Esophagus squamous epithelium (tissue), 5 donors: ENCODE data around the gene MCAM. TPM values are rescaled to one million over a fixed set of nuclear protein-coding genes. Genes with fewer than 3 reads are reported as not detected.

Source experiments
- DNase-seq: peaks from one replicate; lab custom pipeline; 2025; lab: John Stamatoyannopoulos, UW
- H3K27ac ChIP-seq, 4 donors: fragments of 200-600 bp; sonication (generic); one replicate each; pipeline ENCODE4 v1.5.1; 2016 to 2019; ENCODE audit warnings: mild to moderate bottlenecking in 1 of 4
- H3K27me3 ChIP-seq, 4 donors: fragments of 200-600 bp; sonication (generic); 1 replicate in 3 of 4; 2 replicates in 1 of 4; pipeline versions ENCODE4 v1.5.1 to v1.6.0; 2017 to 2021; ENCODE audit warnings: antibody characterized with exemption in 1 of 4
- H3K36me3 ChIP-seq, 3 donors: fragments of 200-600 bp; sonication (generic); one replicate each; pipeline ENCODE4 v1.5.1; 2016 to 2019
- H3K4me1 ChIP-seq, 3 donors: fragments of 200-600 bp; sonication (generic); one replicate each; pipeline ENCODE4 v1.5.1; 2017 to 2019
- H3K4me3 ChIP-seq, 4 donors: fragments of 200-600 bp; sonication (generic); 1 replicate in 3 of 4; 2 replicates in 1 of 4; pipeline ENCODE4 v1.5.1; 2016 to 2019; ENCODE audit warnings: mild to moderate bottlenecking in 2 of 4, moderate library complexity in 1 of 4
- H3K9me3 ChIP-seq, 3 donors: fragments of 200-600 bp; sonication (generic); one replicate each; pipeline ENCODE4 v1.5.1; 2016 to 2019
- CTCF ChIP-seq, 6 experiments: fragments of 450-650 bp in 4 of 6; fragments of 200-600 bp in 2 of 6; sonication (generic) in 2 of 6; IDR thresholded peaks; one replicate each; pipeline ENCODE4 v1.5.1; 2016 to 2019; ENCODE audit warnings: antibody characterized with exemption in 6 of 6, mild to moderate bottlenecking in 4 of 6, moderate library complexity in 4 of 6
- POLR2A ChIP-seq, 4 donors: fragments of 450-650 bp; IDR thresholded peaks; one replicate each; pipeline ENCODE4 v1.6.1; 2017; ENCODE audit warnings: antibody characterized with exemption in 4 of 4, mild to moderate bottlenecking in 4 of 4, moderate library complexity in 3 of 4
- WGBS, 2 donors: methylation state at CpG; one replicate each; pipeline ENCODE4 v1.1.5; 2018; 5-methylcytosine and 5-hydroxymethylcytosine counted together
- intact Hi-C: fragments of 100-400 bp; cut with DNase I; formaldehyde crosslinking; loops from one replicate; pipeline ENCODE4 v1.15.0; 2022
- total RNA-seq, 4 donors: library from RNA; depleted of rRNA; stranded (reverse); fragments of >200 nt; gene quantifications; one replicate each; pipeline ENCODE4 v1.1.0, GENCODE V29; 2016
- donor health status: DM: yes; HTN: yes; CAD: no.

MCAM gene
- total RNA-seq, 4 donors from 2014 or later, result 20.8 to 169 (median 80.9) TPM

GRCh38 chr11:119362741-119363080 is 45.8 kb upstream of the MCAM start:
- TF ChIP-seq POLR2A (IDR thresholded peaks at IDR 0.05), result no peak
- TF ChIP-seq CTCF (IDR thresholded peaks at IDR 0.05), result no peak
- H3K36me3 ChIP-seq, result peaks cover 0 to 24% (median 0%) of the 10 kb centered on the region in 3 donors
- peaks cover 0 to 34% (median 0%) of the 10 kb centered on the region in 4 donors for H3K27me3 ChIP-seq
- 82 to 94% methylated on average over 2 to 4 of the region's 5 CpGs for WGBS, 2 donors
- H3K9me3 ChIP-seq, result no peaks in the 10 kb centered on the region
- peaks cover 42 to 84% (median 53%) of the 10 kb centered on the region in 3 donors for H3K4me1 ChIP-seq
- peak overlapping the region; percentile 36 to 76 (median 60) for H3K4me3 ChIP-seq
- peak overlapping the region; percentile 66 to 95 (median 90) for H3K27ac ChIP-seq
- no peak for DNase-seq
- intact Hi-C loops, result no loop called here

- Histone ChIP-seq H3K9me3 (no peaks in the 10 kb centered on the region), H3K4me1 (peaks cover 36 to 80% (median 48%) of the 10 kb centered on the region in 3 donors), H3K27me3 (peaks cover 0 to 30% (median 0%) of the 10 kb centered on the region in 4 donors), H3K4me3 (peak overlapping the region in 3 of 4 donors; percentile 52 to 76 (median 67)), H3K36me3 (peaks cover 0 to 30% (median 0%) of the 10 kb centered on the region in 3 donors), H3K27ac (peak overlapping the region; percentile 66 to 95 (median 90))
- TF ChIP-seq CTCF (IDR thresholded peaks at IDR 0.05) (no peak), POLR2A (IDR thresholded peaks at IDR 0.05) (no peak)
- DNase-seq, result no peak
- WGBS, 2 donors, result 59 to 67% methylated on average over 9 to 10 of the region's 11 CpGs
- intact Hi-C loops, result no loop called here
Observed at GRCh38 chr11:119361941-119362725, 45.2 kb upstream of the MCAM start.

GRCh38 chr11:119361056-119361787 is 44.3 kb upstream of the MCAM start:
- TF ChIP-seq POLR2A (IDR thresholded peaks at IDR 0.05), result no peak
- TF ChIP-seq CTCF (IDR thresholded peaks at IDR 0.05), result no peak
- Histone ChIP-seq H3K36me3 (peaks cover 0 to 34% (median 0%) of the 10 kb centered on the region in 3 donors), H3K27ac (peak overlapping the region; percentile 34 to 95 (median 90)), H3K4me1 (peaks cover 40 to 80% (median 45%) of the 10 kb centered on the region in 3 donors), H3K9me3 (no peaks in the 10 kb centered on the region), H3K4me3 (peak overlapping the region in 2 of 4 donors; percentile 52 to 67), H3K27me3 (peaks cover 0 to 30% (median 0%) of the 10 kb centered on the region in 4 donors)
- intact Hi-C loops, result no loop called here
- DNase-seq, result no peak
- WGBS, 2 donors, result 24 to 41% methylated on average over 6 to 7 of the region's 8 CpGs

- Histone ChIP-seq H3K27me3 (peaks cover 0 to 19% (median 0%) of the 10 kb centered on the region in 4 donors), H3K9me3 (no peaks in the 10 kb centered on the region), H3K4me1 (peaks cover 43 to 80% (median 54%) of the 10 kb centered on the region in 3 donors), H3K27ac (peak overlapping the region in 3 of 4 donors; percentile 16 to 95 (median 89)), H3K36me3 (peaks cover 0 to 34% (median 0%) of the 10 kb centered on the region in 3 donors), H3K4me3 (no peak overlapping the region)
- intact Hi-C loops, result no loop called here
- TF ChIP-seq POLR2A (IDR thresholded peaks at IDR 0.05) (no peak), CTCF (IDR thresholded peaks at IDR 0.05) (no peak)
- 69 to 79% methylated on average over 8 to 10 of the region's 10 CpGs for WGBS, 2 donors
- no peak for DNase-seq
Observed at GRCh38 chr11:119359365-119360214, 42.7 kb upstream of the MCAM start.
